Hair follicle dermal papilla cell (primary cell): ENCODE measurements around the gene SUPT20HL2. TPM values are rescaled to one million over a fixed set of nuclear protein-coding genes. Genes with fewer than 3 reads are reported as not detected.

Experiments
- total RNA-seq: library from RNA; depleted of rRNA; stranded (reverse); fragments of >200 nt; gene quantifications from 2 replicates; pipeline ENCODE4 v1.2.3, GENCODE V29; 2012

The SUPT20HL2 gene
- not detected in 2 replicates for total RNA-seq

GRCh38 chrX:24314019-24314635 is at the start of gene SUPT20HL2:
Gene SUPT20HL2, minus strand, starts transcription at chrX:24314069. Its CDS starts 754 bp downstream, at chrX:24313315.

GRCh38 chrX:24360272-24360671 is 46.4 kb upstream of the SUPT20HL2 start, which contains the start of gene SUPT20HL1:
Gene SUPT20HL1, plus strand, starts transcription at chrX:24360639. Its CDS starts 2,122 bp downstream, at chrX:24362761.

Other genes starting within 250 kb of the SUPT20HL2 start
- 128 and 137 TPM in 2 replicates for gene ZFX, start 164.3 kb downstream of the SUPT20HL2 start, total RNA-seq
- under 0.01 TPM in 1 of 2 replicates, not detected in the other for gene SUPT20HL1, start 46.6 kb upstream of the SUPT20HL2 start, total RNA-seq
- gene PDK3, start 151.2 kb upstream of the SUPT20HL2 start, total RNA-seq = 9.6 and 10.5 TPM in 2 replicates